T-helper 9 cell (primary cell): ENCODE measurements around the gene PROB1.
"Not testable (repeated sequence)": the region's sequence is repeated elsewhere in the genome, so short reads cannot be mapped to it uniquely, and the experiment has no call there.

Experiments
- DNase-seq: peaks from one replicate; pipeline ENCODE4 v3.0.0-alpha.2; 2020

The PROB1 gene

DNA sequence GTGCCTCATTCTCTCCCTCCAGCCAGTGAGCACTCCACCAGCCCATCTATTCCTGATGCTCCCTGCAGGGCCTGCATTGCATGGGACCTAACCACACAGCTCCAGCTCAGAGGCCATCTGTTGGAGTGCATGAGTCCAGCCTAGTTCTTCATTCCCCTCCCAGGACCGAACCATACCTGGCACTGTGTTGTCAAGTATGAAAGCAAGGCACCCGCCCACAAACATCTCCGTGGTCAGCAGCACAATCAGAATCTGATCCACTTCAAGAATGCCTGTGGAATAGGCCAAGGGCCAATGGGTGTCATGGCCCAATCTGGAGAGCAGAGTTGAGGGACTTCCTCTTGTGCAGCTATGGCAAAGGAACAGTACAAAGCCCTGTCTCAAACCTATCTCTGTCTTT, 17.7 kb downstream of the PROB1 start:
- no peak for DNase-seq

DNA sequence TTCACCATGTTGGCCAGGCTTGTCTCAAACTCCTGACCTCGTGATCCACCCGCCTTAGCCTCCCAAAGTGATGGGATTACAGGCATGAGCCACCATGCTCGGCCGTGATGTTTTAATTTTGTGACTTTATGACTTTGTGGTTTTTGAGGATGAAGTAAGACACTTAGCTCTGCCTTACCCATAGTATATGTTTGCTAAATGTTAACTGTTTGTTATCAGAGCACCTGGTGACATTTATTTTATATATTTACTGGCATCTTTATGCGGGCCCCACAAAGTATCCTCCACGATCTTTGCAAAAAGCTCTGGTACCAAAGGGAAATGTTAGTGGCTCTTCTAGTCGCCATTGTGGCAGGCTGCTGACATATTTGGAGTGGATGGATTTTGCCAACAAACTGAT, 18.5 kb downstream of the PROB1 start:
- DNase-seq: no peak

DNA sequence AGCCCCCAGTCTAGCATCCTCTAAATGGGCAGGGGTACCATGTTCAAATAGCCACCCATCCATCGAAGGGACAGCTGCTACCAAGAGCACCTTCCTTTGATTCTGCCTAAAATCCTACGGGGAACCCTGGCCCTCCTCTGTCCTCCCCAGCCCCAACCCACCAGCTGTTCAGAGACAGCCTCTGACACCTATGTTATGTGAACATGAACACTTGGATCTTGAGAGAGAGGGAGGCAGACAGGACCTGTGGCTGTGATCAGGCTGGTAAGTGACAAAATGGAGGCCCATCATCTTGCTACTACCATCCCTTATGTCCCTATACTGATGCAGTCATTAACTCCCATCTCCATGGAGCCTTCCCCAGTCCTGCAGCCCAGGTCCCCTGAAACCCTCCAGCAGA, 20.0 kb downstream of the PROB1 start:
- DNase-seq: no peak

DNA sequence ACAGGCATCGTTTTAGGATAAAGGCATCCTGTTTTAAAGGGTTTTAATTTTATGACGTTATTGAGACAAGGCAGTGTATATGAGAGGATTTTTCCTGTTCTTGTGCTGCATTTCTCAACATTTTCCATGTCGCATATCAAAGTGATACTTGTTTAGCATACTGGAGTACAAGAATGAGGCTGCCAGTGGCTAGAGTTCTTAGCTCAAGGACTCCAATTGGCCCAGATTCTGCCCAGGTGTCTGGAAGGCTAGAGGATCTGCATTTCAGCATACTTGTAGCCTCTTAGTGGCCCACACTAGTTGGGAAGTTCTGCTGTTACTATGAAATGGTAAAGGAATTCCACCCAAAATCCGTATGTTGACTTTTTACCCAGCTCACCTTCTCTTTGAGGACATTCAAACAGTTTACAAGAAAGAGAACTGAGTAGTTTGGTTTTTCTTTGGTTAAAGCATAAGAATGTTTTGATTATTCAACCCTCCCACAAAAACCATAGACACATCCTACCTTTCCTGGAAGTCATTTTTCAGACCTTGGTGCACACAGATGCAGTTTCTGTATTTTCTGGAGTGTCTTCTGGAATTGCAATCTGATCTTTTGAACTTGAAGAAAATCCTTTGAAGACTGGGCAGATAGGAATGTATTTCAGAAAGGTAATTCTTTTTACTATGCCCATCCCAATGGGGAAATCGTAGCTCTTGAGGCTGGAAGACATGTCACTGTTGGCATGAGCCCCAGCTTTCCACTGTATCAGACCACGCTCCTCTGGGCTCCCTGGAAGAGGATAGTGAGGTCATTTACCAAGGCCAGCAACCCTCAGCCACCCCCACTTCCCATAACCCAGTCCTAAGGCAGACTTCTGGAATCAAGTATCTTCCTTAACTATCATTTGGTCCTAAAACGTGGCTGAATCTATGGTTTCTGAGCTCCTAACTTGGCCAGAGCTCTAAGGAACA, 23.1 kb downstream of the PROB1 start:
- DNase-seq: no peak

DNA sequence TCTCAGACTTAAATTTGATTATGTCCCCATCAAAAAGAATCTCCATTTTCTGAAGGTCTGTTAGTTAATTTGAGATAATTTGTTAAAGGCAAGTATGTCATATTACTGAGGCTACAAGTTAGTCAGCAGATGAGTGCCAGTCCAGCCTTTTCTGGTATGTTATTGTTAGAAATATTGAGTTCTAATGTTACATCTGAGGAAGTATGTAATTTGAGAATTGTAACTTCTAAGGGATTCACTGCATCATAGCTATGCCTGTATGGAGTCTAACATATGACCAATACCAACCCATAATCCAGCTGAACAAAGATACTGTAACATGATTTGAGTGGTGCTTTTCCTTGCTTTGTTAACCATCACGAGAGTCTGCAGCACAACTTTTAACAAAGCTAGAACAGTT, 25.7 kb downstream of the PROB1 start:
- no peak for DNase-seq

DNA sequence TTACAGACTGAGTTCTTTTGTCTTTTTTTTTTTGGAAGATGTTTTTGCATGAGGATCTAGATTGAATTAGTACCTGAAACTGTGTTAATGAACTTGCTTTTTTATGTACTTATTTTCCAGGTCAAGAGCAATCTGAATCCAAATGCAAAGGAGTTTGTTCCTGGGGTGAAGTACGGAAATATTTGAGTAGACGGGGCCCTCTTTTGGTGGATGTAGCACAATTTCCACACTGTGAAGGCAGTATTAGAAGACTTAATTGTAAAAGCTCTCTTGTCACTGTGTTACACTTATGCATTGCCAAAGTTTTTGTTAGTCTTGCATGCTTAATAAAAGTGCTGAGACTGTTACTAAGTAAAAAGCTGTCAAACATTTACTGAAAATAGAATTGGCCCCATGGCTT, 26.3 kb downstream of the PROB1 start:
- no peak for DNase-seq

DNA sequence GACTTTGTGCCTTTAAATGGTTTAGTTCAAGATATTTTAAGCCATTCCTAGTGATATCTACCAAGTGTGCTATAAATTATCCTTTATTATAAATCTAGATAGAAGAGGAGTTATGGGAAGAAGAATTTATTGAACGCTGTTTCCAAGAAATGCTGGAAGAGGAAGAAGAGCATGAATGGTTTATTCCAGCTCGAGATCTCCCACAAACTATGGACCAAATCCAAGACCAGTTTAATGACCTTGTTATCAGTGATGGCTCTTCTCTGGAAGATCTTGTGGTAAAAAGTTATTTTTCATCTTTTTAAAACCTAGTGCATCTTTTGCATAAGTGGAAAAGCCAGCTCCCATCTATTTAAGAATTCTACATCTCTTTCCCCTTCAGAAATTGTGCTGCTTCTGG, 30.4 kb downstream of the PROB1 start:
- DNase-seq: no peak

GRCh38 chr5:139363937-139364336, 31.0 kb downstream of the PROB1 start:
- no peak for DNase-seq

GRCh38 chr5:139361835-139362429, 33.0 kb downstream of the PROB1 start:
- DNase-seq: no peak

- no peak for DNase-seq
Observed at GRCh38 chr5:139360384-139360783, 34.5 kb downstream of the PROB1 start.

- no peak for DNase-seq
Observed at GRCh38 chr5:139358064-139358463, 36.8 kb downstream of the PROB1 start.

GRCh38 chr5:139355900-139356299, 39.0 kb downstream of the PROB1 start:
- not testable (repeated sequence) for DNase-seq

GRCh38 chr5:139354186-139354585, 40.7 kb downstream of the PROB1 start:
- DNase-seq: no peak

GRCh38 chr5:139347863-139348262, 47.0 kb downstream of the PROB1 start:
- DNase-seq: not testable (repeated sequence)

- DNase-seq: not testable (repeated sequence)
Observed at GRCh38 chr5:139345442-139345841, 49.5 kb downstream of the PROB1 start.

DNA sequence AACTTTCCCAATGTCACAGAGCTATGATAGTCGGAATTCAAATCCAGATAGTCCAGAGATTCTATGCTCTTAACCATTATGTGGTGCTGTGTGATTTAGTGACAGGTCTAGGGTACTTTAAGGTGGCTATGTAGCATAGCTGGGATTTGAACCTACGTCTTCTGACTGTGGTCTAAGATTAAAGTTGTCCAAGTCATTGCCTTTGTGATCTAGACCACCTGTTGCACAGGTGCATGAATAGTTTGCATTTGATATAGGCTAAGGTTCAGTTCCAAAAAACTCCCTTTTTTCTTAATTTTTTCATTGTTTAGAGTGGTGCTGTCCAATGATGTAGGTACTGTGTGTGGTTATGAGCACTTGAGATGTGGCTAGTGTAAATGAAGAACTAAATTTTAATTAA, 50.7 kb downstream of the PROB1 start:
- DNase-seq: no peak

DNA sequence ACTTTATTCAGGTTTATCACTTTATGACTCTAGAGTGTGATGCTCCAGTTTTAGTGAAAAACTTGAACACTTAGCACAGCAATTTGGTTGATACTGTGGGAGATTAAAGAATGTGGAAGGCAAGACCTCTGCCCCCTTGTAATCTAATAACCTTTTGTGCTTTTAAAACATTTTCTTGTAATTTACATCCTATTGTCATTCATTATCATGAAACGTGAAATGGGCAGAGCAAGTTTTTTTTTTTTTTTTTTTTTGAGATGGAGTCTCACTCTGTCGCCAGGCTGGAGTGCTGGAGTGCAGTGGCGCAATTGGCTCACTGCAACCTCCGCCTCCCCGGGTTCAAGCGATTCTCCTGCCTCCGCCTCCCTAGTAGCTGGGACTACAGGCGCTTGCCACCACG, 51.4 kb downstream of the PROB1 start:
- DNase-seq: no peak

GRCh38 chr5:139342423-139342723, 52.5 kb downstream of the PROB1 start:
- no peak for DNase-seq

DNA sequence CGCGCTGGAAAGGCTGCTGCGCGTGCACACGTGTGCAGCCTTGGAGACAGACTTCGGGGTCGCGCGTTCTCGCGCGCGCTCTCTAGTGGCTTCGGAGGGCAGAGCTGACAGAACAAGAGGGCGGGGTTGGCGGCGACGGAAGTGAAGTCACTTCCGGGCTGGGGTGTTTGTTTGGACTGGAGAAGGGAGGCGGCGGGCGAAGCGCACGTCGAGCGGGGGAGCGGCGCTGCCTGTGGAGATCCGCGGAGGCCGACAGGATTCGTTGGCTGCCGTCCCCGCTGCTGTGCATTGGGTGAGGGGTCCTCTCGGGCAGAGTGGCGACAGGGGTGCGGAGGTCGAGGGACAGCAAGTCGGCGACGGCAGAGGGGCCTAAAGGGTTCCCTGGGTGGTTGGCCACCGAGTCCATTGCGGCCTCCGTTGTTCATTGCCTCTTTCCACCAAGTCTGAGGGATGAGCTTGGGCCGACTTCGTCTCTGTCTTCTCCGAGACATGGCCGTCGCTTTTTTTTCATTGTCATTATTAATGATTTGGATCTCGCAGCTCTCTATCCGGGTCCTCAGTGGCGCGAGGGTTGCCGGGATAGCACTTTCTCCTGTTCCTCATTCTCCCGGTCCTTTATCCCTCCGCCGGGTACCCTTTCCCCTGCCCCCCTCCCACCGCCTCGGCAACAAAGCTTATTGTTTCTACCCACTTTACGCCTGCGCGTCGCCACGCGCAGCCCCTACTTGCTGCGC, 53.0 kb downstream of the PROB1 start, which contains the start of gene PAIP2:
PAIP2 (plus strand) TSS at position 166 of the 734 bp plus-strand sequence. CDS start 21,931 bp downstream, outside the sequence.
- DNase-seq: peak; percentile 97

- DNase-seq: no peak
Observed at GRCh38 chr5:139341187-139341688, 53.7 kb downstream of the PROB1 start.
